ENCODE results near the gene CA10. TPM values are rescaled to one million over a fixed set of nuclear protein-coding genes. Genes with fewer than 3 reads are reported as not detected.

Gene CA10
- total RNA-seq, 1 donor from 2014 or later = 1.3 TPM

DNA sequence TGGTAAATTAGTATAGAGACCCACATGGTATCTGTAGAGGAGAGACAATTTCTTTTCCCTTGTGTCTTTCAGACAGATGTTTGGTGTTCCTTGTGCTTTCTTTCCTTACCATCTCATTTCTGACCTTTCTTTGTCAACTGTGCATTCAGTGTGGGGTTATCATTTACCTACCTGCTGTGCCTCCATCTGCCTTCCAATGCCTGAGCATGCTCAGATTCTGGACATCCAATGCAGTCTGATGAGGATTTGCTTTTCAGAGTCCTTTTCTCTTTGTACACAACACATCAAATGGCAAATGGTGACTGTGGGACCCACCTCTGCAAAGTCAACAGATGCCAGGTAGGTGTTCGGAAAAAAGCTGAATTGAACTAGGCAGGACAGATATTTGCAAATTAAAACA, 364.8 kb downstream of the CA10 start:
- DNase-seq = no peak
- H3K9me3 Mint-ChIP-seq (ENCODE audit: unreplicated experiment) = peaks cover 3% of the 10 kb centered on the region
- TF ChIP-seq, protein P1, sequence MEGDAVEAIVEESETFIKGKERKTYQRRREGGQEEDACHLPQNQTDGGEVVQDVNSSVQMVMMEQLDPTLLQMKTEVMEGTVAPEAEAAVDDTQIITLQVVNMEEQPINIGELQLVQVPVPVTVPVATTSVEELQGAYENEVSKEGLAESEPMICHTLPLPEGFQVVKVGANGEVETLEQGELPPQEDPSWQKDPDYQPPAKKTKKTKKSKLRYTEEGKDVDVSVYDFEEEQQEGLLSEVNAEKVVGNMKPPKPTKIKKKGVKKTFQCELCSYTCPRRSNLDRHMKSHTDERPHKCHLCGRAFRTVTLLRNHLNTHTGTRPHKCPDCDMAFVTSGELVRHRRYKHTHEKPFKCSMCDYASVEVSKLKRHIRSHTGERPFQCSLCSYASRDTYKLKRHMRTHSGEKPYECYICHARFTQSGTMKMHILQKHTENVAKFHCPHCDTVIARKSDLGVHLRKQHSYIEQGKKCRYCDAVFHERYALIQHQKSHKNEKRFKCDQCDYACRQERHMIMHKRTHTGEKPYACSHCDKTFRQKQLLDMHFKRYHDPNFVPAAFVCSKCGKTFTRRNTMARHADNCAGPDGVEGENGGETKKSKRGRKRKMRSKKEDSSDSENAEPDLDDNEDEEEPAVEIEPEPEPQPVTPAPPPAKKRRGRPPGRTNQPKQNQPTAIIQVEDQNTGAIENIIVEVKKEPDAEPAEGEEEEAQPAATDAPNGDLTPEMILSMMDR (IDR thresholded peaks at IDR 0.05; ENCODE audit: partially characterized antibody, unreplicated experiment) = no peak
- H3K36me3 Mint-ChIP-seq (ENCODE audit: unreplicated experiment) = no peaks in the 10 kb centered on the region
- no peak overlapping the region for H3K4me3 Mint-ChIP-seq (ENCODE audit: unreplicated experiment)
- H3K27ac Mint-ChIP-seq (ENCODE audit: unreplicated experiment) = peak overlapping the region; percentile 40
- H3K27me3 Mint-ChIP-seq (ENCODE audit: unreplicated experiment) = peaks cover 4% of the 10 kb centered on the region
- peaks cover 21% of the 10 kb centered on the region for H3K4me1 Mint-ChIP-seq (ENCODE audit: low read depth, unreplicated experiment)

DNA sequence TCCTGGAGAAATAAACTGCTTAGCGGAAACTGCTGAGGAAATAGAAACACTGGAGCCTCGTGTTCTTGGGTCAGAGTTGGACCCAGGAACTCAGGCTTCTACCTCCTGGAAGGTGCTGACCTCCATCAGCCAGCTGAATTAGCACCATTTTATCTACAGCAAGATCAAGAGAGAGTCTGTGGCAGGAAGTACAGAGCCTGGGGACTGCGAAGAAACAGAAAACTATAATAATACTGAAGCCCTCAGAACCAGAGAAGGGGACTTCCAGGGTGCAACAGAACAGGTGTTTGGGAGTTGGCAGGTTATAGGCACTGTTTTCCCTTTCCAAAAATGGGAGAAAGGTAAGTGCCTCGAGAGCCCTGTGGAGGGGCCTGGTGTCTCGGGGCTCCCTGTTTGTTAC, 379.7 kb downstream of the CA10 start:
- Mint-ChIP-seq H3K36me3 (ENCODE audit: unreplicated experiment) (peaks cover 8% of the 10 kb centered on the region), H3K27me3 (ENCODE audit: unreplicated experiment) (no peaks in the 10 kb centered on the region), H3K9me3 (ENCODE audit: unreplicated experiment) (peaks cover 6% of the 10 kb centered on the region), H3K4me1 (ENCODE audit: low read depth, unreplicated experiment) (no peaks in the 10 kb centered on the region), H3K27ac (ENCODE audit: unreplicated experiment) (no peak overlapping the region), H3K4me3 (ENCODE audit: unreplicated experiment) (no peak overlapping the region)
- no peak for DNase-seq
- TF ChIP-seq, protein P1 (IDR thresholded peaks at IDR 0.05; ENCODE audit: partially characterized antibody, unreplicated experiment) = no peak

DNA sequence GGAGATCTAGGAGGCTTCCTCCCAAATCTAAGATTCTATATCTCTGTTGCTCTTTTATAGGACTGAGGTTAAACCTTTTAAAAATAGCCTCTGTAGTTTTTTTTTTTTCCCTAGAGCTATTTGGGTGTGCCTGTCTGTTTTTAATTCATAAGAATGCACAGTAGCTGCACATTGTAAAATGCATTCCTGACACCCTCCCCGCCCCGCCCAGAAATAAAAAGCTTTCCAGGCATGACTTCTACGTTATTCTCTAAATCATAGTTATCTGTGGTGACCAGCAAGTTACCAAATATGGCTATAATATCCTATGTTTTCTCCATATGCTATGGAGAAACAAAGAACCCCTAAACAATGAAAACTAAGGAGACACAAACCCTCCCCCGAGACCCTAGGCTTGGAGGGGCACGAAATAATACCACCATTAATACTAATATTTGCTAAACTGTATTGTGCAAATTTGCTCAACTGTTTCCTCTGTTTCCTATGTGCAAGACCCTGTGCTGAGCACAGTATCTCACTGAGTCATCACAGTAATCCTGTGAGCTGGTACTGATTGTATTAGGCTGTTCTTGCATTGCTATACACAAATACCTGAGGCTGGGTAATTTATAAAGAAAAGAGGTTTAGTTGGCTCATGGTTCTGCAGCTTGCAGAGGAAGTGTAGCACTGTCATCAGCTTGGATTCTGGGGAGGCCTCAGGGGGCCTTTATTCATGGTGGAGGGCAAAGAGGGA, 388.3 kb downstream of the CA10 start:
- H3K36me3 Mint-ChIP-seq (ENCODE audit: unreplicated experiment) = no peaks in the 10 kb centered on the region
- peaks cover 2% of the 10 kb centered on the region for H3K9me3 Mint-ChIP-seq (ENCODE audit: unreplicated experiment)
- peaks cover 10% of the 10 kb centered on the region for H3K4me1 Mint-ChIP-seq (ENCODE audit: low read depth, unreplicated experiment)
- DNase-seq = no peak
- no peak overlapping the region for H3K4me3 Mint-ChIP-seq (ENCODE audit: unreplicated experiment)
- TF ChIP-seq, protein P1 (IDR thresholded peaks at IDR 0.05; ENCODE audit: partially characterized antibody, unreplicated experiment) = no peak
- H3K27me3 Mint-ChIP-seq (ENCODE audit: unreplicated experiment) = no peaks in the 10 kb centered on the region
- H3K27ac Mint-ChIP-seq (ENCODE audit: unreplicated experiment) = no peak overlapping the region

DNA sequence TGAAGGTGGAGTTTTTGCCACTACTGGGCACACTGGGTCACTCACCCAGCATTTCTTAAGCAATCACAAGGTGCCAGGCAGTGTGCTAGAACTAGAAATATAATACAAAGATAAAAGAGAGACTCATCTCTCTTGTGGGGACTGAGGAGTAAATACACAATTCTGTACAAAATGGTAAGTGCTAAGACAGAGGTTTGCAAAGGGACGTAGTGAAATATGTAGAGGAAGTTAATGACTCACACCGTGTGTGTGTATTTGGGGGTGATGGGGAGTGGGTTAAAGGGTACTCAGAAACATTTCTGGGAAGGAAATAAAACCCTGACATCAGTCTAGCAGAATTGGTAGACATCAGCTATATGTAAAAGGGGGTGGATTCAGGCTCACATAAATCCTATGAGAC, 389.3 kb downstream of the CA10 start:
- Mint-ChIP-seq H3K36me3 (ENCODE audit: unreplicated experiment) (no peaks in the 10 kb centered on the region), H3K9me3 (ENCODE audit: unreplicated experiment) (peaks cover 2% of the 10 kb centered on the region), H3K4me1 (ENCODE audit: low read depth, unreplicated experiment) (peaks cover 17% of the 10 kb centered on the region), H3K27me3 (ENCODE audit: unreplicated experiment) (no peaks in the 10 kb centered on the region), H3K4me3 (ENCODE audit: unreplicated experiment) (no peak overlapping the region), H3K27ac (ENCODE audit: unreplicated experiment) (no peak overlapping the region)
- DNase-seq = no peak
- TF ChIP-seq, protein P1 (IDR thresholded peaks at IDR 0.05; ENCODE audit: partially characterized antibody, unreplicated experiment) = no peak

DNA sequence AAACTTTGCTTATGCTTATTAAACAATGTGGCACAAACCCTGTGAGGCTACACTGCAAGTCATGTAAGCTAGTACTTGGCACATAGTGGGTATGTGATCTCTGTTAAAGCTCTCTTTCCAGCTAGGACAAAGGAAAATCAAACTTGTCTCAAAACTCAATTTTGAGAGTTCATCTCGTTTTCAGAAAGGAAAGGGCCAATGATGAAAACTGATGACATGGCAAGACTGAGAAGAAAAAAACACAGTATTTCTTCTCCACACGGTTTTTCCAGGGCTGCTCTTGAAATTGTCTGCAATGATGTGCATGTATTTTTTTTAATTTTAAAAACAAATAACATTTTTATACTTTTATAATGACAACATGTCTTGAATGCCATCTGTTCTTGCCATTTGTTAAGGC, 389.8 kb downstream of the CA10 start:
- peaks cover 2% of the 10 kb centered on the region for H3K9me3 Mint-ChIP-seq (ENCODE audit: unreplicated experiment)
- no peak overlapping the region for H3K4me3 Mint-ChIP-seq (ENCODE audit: unreplicated experiment)
- no peaks in the 10 kb centered on the region for H3K27me3 Mint-ChIP-seq (ENCODE audit: unreplicated experiment)
- DNase-seq = no peak
- TF ChIP-seq, protein P1 (IDR thresholded peaks at IDR 0.05; ENCODE audit: partially characterized antibody, unreplicated experiment) = no peak
- H3K4me1 Mint-ChIP-seq (ENCODE audit: low read depth, unreplicated experiment) = peaks cover 17% of the 10 kb centered on the region
- no peaks in the 10 kb centered on the region for H3K36me3 Mint-ChIP-seq (ENCODE audit: unreplicated experiment)
- no peak overlapping the region for H3K27ac Mint-ChIP-seq (ENCODE audit: unreplicated experiment)

Data from glutamatergic neuron (in vitro differentiated cells).